ENCODE results near the gene CALY.
A peak's percentile ranks its signal among the peaks of the same experiment; 100 is the strongest.

CALY gene

DNA sequence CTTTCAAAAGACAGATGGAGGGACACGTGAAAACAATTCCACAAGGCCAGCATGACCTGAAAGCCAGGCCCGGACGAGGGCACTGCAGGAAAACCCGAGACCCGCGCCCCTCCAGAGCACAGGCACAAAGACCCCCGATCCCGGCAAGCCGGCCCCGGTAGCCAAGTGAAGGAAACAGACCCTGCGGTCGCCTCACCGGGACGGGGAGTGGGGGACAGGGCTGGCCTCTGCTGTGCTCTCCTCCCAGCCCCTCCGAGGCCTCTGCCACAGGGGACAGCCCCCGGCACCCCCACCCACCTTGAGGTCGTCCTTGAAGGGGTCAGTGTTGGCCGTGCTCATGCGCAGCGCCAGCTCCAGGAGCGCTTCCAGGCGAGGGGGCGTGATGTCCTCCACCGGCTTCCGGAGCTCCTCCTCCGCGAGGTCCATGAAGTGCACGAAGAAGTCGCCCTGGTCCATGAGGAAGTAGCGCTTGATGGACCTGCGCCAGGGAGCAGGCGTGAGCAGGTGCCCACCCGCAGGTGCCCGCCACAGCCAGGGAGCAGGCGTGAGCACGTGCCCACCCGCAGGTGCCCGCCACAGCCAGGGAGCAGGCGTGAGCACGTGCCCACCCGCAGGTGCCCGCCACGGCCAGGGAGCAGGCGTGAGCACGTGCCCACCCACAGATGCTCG lies 48.7 kb downstream of the CALY start:
- DNase-seq (ENCODE audit: low read depth): no peak

DNA sequence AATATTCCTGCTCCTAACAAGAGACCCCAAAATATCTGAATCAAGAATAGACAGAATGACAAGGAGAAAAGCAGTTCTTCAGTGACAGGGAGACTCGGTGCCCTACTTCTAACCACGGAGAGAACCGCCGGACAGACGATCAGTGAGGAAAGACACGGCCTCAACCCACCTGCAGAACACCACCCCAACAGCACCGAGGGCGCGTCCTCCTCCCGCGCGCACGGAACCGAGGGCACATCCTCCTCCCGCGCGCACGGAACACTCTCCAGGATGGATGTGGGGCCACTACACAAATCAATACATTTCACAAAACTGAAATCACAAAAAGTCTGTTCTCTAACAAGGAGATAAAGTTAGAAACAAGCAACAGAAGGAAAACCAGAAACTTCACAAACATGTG lies 50.3 kb downstream of the CALY start:
- no peak for DNase-seq (ENCODE audit: low read depth)

DNA sequence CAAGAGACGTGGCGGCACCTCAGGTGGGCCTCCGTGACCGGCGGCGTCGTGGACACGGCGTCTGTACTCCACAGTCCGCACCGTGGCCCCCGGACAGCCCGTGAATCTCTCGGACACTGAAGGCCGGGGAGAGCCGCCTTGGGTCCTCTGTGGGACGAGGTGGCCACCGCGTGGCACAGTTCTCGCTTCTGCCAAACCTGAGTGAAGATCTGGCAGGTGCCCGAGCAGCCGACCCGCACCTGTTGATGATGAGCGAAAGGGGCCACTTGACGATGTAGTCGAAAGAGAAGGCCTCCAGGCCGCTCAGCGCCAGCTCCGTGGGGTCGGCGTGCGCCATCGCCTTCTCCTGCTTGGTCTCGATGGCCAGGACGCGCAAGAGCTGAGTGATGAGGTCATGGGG lies 51.5 kb downstream of the CALY start:
- no peak for DNase-seq (ENCODE audit: low read depth)

DNA sequence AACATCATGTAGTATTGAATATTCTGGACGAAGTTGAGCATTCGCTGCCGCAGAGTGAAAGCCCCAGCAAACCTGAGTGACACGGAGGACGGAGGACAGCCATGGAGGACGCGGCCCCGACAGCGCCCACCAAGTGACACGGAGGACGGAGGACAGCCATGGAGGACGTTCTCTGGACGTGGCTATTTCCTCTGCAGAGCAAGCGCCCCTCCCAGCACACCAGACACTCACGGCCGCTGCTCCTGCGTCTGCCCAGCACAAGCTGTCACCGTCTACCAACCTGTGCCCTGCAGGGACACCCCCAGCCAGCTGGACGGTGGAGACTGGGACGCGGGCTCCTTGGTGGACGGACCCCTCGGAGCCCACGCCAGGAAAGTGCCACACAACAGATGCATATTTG lies 52.8 kb downstream of the CALY start:
- DNase-seq (ENCODE audit: low read depth): no peak

DNA sequence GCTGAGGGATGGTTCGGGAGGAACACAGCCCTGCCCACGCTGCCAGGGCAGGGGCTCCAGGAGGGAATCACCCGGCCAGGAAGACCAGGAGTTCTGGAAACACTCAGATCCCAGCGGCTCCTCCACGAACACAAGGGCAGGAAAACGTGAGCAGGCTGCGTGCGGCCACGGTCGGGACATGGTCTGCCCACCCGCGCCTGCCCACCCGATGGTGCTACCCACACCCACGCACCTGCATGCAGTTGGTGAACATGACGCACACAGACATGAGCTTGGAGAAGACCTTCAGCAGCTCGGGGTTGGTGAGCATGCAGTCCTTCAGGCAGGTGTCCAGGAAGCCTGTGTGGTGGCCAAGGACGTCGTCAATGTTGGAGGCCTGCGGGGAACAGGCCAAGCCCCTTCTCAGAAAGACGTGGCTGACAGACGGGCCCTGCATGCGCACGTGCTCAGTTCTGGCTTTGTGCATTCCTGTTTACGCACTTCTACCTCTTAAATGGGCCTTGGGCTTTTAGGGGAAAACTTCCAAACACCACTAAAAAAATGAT lies 53.8 kb downstream of the CALY start:
- no peak for DNase-seq (ENCODE audit: low read depth)

DNA sequence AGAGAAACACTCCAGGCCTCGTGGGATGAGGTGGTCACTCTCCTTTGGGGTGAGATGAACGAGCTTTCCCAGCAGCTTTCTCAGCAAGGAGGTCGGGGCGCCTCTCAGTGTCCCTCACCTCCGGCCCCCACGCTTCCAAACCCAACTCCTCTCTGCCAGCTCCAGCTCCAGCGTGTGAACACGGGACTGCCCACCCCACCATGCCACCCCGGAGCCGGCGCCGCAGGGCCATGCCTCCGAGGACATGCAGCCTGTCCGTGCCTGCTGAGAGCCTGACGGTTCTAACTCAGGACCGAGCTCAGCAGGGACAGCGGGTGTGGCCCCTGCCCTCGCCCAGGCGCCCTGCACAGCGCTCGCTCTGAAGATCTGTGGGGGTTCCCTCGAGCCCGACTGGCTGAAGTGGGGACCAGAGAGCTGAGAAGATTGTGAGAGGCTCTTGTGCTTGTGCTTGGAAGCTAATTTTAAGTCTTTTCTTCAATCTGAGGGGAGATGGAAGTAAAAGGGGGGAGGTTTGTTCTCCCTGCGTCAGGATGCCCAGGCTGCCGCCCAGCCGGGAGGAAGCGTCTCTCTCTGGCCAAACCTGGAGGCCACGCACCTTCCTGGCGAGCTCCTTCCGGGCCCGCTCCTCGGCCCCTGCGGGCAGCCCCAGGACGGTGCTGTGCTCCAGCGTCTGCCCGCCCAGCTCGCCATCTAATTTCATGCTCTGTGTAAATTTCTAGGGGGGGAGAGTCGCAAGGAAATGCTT lies 54.9 kb downstream of the CALY start:
- DNase-seq (ENCODE audit: low read depth): no peak

DNA sequence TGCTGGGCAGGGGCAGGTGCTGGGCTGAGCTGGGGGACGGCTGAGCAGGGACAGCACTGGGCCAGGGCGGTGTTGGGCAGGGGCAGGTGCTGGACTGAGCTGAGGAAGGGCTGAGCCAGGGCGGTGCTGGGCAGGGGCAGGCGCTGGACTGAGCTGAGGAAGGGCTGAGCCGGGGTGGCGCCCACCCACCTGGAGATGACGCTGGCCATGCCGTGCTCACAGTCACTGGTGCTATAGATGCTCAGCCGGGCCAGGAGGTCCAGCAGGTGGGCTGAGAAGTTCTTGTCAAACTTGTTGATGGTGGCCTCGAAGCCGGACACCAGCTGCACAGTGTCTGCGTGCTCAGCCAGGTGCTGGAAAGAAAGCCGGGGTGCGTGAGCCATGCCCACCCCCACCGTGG lies 55.6 kb downstream of the CALY start:
- no peak for DNase-seq (ENCODE audit: low read depth)

DNA sequence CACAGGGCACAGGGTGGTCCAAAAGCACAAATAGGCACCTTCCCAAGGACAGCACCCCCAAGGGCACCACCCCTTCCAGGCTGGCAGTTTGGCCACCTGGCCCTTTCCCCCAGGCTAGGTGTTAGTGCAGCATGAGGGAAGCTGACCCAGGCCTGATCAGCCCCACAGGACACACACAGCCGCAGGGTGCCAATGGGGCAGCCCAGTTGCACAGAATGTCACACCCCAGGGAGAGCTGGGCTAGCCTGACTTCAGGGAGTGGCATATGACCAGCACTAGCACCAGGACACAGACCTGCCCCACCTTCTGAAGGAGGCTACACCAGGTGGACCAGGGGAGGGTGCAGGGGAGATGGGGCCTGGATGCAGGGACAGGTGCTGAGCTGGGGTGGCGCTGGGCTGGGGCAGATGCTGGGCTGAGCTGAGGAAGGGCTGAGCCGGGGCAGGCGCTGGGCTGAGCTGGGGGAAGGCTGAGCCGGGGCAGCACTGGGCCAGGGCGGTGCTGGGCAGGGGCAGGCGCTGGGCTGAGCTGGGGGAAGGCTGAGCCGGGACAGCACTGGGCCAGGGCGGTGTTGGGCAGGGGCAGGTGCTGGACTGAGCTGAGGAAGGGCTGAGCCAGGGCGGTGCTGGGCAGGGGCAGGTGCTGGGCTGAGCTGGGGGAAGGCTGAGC lies 56.2 kb downstream of the CALY start:
- DNase-seq (ENCODE audit: low read depth): no peak

DNA sequence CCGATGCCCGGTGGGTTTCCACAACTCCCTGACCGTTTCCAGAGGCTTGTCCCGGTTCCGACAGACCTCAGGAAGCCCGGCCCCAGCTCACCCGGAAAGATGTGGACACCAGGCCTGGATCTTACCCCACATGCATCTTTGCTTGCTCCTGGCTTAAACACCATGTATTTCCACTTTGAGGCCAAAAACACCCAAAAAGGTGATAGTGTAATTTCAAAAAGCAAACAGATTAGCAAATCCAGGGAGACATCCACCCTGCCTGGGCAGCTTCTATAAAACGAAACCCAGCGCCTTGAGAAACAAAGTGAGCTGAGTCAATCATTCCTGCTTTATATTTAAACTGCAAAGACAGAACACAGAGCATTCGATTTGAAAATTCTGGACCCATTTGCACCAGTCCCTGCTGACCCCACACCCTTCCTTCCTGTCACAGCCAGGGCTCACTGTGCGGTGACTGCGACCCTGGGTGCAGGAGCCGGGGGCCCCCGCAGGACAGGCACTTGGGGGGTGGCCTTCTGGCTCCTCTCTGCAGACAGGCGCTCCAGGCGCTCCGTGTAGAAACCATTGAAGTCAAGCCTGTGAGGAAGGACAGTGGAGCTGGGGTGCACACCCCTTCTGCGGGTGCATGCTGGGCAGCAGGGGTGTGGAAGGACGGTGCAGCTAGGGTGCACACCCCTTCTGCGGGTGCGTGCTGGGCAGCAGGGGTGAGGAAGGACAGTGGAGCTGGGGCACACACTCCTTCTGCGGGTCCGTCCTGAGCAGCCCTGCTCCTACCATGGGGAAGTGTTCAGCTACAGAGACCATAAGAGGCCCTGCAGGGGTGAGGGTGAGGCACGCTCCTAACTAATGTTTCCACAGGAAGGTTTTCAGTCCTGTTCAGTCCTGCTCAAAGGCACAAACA lies 57.1 kb downstream of the CALY start:
- no peak for DNase-seq (ENCODE audit: low read depth)

DNA sequence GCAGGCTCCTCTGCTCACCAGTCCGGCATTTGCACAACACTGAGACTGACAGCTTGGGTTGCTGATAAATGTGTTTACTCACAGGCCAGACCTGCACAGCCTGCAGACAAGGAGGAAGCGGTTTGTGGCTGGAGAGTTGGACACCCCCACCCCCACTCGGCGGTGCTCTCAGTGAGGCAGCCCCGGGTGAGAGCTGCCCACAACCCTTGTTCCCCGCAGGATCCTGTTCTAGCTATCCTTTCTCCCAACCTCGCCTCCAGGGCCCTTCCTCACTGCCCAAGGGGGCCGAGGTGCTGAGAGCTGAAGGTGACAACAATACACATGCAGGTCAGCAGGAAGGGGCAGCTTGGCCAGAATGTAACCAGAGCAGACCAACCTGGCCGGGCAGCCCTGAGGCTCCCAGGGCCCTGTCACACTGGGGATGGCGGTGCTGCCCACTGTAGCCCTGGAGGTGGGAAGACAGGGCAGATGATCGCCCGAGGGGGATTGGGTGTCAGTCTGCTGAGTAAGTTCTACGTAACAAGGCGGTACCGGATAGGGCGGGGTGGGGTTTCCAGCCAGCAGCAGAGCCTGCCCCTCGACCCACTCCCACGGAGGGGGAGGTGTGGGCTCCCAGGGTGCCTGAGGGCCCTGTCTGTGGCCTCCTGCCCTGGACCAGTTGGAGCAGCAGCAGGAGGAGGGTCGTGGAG lies 58.0 kb downstream of the CALY start:
- peak; percentile 35 for DNase-seq (ENCODE audit: low read depth)

DNA sequence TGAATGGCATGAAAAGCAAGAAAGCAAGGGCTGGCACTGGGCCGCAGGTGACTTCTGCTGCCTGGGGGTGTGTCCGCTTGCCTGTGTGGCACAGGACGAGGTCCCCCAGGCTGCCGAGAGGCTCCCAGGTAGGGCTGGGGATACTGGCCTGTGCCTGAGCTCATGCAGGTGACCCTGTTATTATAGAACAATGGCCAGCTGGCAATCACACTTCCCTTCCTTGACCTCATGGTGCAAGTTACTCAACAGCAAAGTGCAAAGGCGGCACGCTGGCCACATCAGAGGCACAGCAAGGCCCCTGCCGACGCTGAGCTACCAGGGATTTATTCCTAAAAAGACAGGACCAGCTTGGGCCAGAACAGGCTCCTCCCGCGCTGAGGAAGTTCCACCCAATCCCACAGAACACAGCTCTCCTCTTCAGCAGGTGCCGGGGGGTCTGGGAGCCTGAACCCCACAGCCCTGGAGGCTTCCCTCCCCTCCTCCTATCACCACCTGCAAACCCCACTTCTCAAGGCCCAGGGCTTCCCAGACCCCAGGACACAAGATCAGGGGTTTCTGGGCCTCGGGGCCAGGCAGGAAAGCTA lies 58.6 kb downstream of the CALY start:
- DNase-seq (ENCODE audit: low read depth): no peak

DNA sequence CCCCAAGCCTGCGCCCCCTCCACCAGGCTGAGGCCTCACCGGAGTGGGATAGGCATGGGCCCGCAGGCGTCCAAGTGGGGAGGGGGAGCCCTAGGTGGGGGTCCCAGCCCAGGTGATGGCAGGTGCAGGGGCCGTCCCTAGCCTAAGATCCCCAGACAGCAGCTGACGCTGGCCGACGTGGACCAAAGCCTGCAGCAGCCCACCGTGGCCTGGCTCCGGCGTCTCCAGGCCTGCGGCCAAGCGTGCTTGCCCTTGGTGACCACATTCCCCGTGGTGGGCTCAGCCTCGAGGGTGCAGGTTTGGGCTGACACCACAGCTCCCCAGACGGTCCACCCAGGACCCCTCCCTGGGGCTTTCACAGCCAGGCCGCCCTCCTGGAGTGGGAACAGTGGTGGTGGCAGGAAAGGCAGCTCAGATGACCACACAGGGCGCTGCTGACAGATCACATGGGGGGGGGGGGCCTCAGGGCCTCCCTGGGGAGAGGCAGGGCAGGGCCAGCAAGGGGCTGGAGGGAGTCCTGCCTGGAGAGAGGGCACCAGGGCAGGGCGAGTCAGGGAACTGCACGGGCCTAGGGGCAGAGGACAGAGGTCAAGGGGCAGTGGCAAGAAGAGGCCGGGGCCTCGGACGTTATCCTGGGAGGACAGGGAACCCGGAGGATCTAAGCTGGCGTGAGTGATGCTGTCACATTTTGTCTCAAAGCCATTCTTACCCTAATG lies 59.3 kb downstream of the CALY start:
- no peak for DNase-seq (ENCODE audit: low read depth)

DNA sequence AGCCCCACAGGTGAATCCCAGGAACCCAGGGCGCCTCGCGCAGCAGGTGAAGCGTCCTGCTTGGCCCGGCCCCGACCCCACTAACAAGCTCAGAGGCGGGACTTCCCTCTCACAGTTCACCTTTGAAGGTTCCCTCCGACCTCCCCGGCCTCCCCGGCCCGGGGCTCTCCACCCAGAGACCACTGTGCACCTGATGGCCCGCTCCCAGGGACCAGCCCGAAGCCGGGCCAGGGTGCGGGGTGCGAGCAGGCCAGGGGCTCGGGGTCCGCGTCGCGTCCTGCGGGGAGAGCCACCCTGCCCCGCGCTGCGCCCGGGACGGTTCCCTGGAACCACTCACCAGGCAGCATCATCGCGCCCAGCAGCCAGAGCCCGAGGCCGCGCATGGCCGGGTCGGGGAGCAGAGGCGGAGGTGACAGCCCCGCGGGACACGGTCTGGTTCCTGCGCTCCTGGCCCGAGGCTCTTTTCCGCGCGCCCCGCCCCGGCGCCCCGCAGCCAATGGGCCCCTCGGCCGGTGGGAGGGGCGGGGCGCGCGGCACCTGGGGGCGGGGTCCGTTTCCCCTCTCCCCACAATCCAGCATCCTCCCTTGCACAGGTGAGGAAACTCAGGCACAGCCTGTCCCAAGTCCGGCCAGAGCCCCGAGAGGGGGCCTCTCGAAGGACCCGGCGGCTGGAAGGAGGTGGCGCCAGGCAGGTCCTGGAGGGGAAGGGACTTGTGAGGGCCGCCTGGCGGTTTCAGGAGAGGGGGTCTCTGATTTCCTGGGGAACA lies 60.1 kb downstream of the CALY start, which contains the start of gene ADAM8:
Gene ADAM8, minus strand, starts transcription at position 434 of the 767 bp plus-strand sequence. Its CDS starts 51 bp downstream, at position 383.
- peak; percentile 48 for DNase-seq (ENCODE audit: low read depth)

DNA sequence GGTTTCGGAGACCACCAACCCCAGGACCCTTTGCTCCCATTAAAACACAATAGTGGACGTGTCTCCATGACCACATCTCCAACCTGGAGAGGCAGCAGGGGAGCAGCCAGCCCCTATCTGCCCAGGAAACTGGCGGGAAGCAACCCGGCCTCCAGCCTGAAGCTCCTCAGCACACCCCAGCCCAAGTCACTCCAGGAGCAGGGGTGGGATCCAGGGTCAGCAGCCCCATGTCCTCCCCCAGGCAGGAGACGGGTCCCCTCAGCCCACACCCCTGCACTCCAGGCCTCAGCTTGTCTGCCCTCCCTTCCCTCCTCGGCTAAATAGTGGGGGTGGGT lies 60.6 kb downstream of the CALY start:
- no peak for DNase-seq (ENCODE audit: low read depth)

DNA sequence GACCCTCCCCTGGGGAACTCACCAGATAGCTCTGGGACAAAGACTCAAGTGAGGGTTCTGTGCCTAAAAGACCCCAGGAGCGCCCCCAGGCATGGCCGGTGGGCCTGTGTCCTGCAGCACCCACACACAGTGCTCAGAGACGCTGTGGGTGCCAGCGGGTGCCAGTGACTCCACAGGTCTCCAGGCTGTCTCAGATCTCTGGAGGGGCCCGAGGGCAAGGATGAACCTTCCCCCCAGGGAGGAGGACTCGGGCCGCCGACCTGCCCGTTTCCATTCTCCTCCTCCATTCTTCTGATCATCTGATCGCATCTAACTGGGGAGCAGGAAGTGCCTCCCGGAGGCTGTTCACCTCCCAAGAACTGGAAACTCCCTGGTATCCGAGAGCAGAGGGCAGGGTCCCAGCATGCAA lies 61.0 kb downstream of the CALY start:
- no peak for DNase-seq (ENCODE audit: low read depth)

DNA sequence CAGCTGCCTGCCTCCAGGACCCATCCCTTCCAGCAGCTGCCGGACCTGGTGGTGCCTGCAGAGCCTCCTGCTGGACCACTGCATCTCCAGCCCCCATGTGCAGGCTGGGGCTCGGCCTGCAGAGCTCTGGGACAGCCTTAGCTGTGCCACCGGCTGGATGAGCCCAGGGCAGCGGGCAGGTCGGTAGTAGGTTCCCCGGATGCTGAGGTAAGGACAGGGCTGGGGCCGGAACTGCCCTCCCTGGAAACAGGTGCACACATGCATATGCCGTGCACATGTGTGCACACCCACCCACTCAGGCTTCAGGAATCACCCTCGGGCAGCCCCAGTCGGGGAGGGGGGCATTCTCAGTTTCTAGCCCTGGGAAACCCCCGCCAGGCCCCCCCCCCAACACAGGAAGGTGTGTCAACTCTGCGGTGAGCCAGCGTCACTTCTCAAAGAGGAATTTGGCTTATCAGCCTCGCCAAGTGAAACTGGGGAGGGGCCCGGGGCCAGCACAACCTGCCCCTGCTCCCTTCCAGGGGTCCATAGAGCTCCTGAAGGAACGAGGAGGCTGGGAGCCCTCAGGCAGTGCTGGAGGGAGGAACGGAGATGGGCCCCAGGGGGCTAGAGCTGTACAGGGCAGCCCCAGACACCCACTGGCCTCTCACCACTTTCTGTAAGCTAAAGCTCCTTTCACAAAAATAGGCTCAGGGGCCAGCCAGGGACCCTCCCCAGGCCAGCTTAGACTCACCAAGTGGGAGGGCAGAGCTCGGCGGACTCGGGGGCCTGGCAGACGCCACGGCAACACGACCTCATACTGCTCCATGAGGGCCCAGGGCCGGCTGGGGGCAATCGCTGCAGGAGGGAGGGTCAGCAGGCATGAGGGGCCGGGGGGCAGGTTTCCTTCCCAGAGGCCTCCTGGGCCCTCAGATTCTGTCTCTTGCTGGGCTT lies 61.7 kb downstream of the CALY start:
- DNase-seq (ENCODE audit: low read depth): peak; percentile 65

Data from stimulated activated CD8-positive, alpha-beta memory T cell treated with anti-CD3 and anti-CD28 coated beads, Interleukin-7, amount 100 ng/mL, for 24 hours (primary cell).